Cardiac septum (tissue), 1 donor: ENCODE data around the gene FNDC1. TPM values are rescaled to one million over a fixed set of nuclear protein-coding genes. Genes with fewer than 3 reads are reported as not detected.
A peak's percentile ranks its signal among the peaks of the same experiment; 100 is the strongest.
"Not testable (repeated sequence)": the region's sequence is repeated elsewhere in the genome, so short reads cannot be mapped to it uniquely, and the experiment has no call there.

Experiments used
- DNase-seq: peaks from one replicate; pipeline ENCODE4 v3.0.0-alpha.2; 2020; ENCODE audit warnings: low spot score
- intact Hi-C: fragments of 100-400 bp; cut with DNase I; formaldehyde crosslinking; loops from one replicate; pipeline ENCODE4 v1.14.0; 2022
- long read RNA-seq: library from polyadenylated mRNA; unstranded; transcript quantifications from one replicate; pipeline ENCODE4 v2.0.0, GENCODE V29; 2021
- total RNA-seq: library from RNA; stranded (reverse); fragmentation: NEBNext Ultra II Directional; extraction: Animal tissue kit (Norgen Biotek cat#: 25700); gene quantifications from one replicate; pipeline ENCODE4 v1.2.1, GENCODE V29; 2021
- donor health status: DM: no; HTN: no; CAD: no.

FNDC1 gene
- 1.9 TPM for total RNA-seq
- long read RNA-seq, result 0 reads

- no peak for DNase-seq
- intact Hi-C loops, result no loop called here
Observed at GRCh38 chr6:159169193-159169555, at the start of gene FNDC1. FNDC1 (plus strand) TSS chr6:159169400; CDS start chr6:159169597, 197 bp downstream.

- DNase-seq, result no peak
- intact Hi-C loops, result no loop called here
Observed at GRCh38 chr6:159119791-159120190, 49.4 kb upstream of the FNDC1 start.

- DNase-seq, result no peak
- intact Hi-C loops, result no loop called here
Observed at GRCh38 chr6:159121486-159121885, 47.7 kb upstream of the FNDC1 start.

GRCh38 chr6:159122453-159122852 lies 46.7 kb upstream of the FNDC1 start:
- DNase-seq, result no peak
- intact Hi-C loops, result no loop called here

- intact Hi-C loops, DNase-seq: not testable (repeated sequence)
Observed at GRCh38 chr6:159123831-159124230, 45.4 kb upstream of the FNDC1 start.

GRCh38 chr6:159125014-159125609 lies 44.1 kb upstream of the FNDC1 start:
- DNase-seq, result no peak
- intact Hi-C loops, result no loop called here

- DNase-seq, result peak; percentile 83
- intact Hi-C loops, result no loop called here
Observed at GRCh38 chr6:159125951-159126352, 43.2 kb upstream of the FNDC1 start.

- intact Hi-C loops, result no loop called here
- no peak for DNase-seq
Observed at GRCh38 chr6:159126590-159126989, 42.6 kb upstream of the FNDC1 start.

GRCh38 chr6:159127701-159128100 lies 41.5 kb upstream of the FNDC1 start:
- DNase-seq, result no peak
- intact Hi-C loops, result no loop called here

- no peak for DNase-seq
- intact Hi-C loops, result no loop called here
Observed at GRCh38 chr6:159128978-159129377, 40.2 kb upstream of the FNDC1 start.

GRCh38 chr6:159130846-159131245 lies 38.4 kb upstream of the FNDC1 start:
- intact Hi-C loops, result loop anchor here (10.0 kb wide), 1 partner anchor 426 kb away; no protein-coding TSS in a partner anchor
- no peak for DNase-seq

- intact Hi-C loops, result loop anchor here (10.0 kb wide), 1 partner anchor 427 kb away; no protein-coding TSS in a partner anchor
- DNase-seq, result no peak
Observed at GRCh38 chr6:159131709-159132108, 37.5 kb upstream of the FNDC1 start.

GRCh38 chr6:159132664-159133063 lies 36.5 kb upstream of the FNDC1 start:
- intact Hi-C loops, result loop anchor here (10.0 kb wide), 1 partner anchor 428 kb away; no protein-coding TSS in a partner anchor
- DNase-seq, result no peak

- no peak for DNase-seq
- intact Hi-C loops, result loop anchor here (1.0 to 10.0 kb wide), 3 partner anchors 93 to 430 kb away; no protein-coding TSS in a partner anchor
Observed at GRCh38 chr6:159134701-159135364, 34.4 kb upstream of the FNDC1 start.

- no peak for DNase-seq
- intact Hi-C loops, result loop anchor here (10.0 kb wide), 1 partner anchor 433 kb away; no protein-coding TSS in a partner anchor
Observed at GRCh38 chr6:159137676-159138075, 31.5 kb upstream of the FNDC1 start.

GRCh38 chr6:159142531-159142930 lies 26.7 kb upstream of the FNDC1 start:
- intact Hi-C loops, result no loop called here
- DNase-seq, result no peak

GRCh38 chr6:159148641-159149040 lies 20.6 kb upstream of the FNDC1 start:
- no peak for DNase-seq
- intact Hi-C loops, result no loop called here

- intact Hi-C loops, result no loop called here
- DNase-seq, result no peak
Observed at GRCh38 chr6:159149641-159150040, 19.6 kb upstream of the FNDC1 start.

GRCh38 chr6:159151266-159151855 lies 17.8 kb upstream of the FNDC1 start:
- intact Hi-C loops, result no loop called here
- DNase-seq, result no peak

GRCh38 chr6:159152041-159152440 lies 17.2 kb upstream of the FNDC1 start:
- intact Hi-C loops, result no loop called here
- no peak for DNase-seq

- intact Hi-C loops, result no loop called here
- DNase-seq, result no peak
Observed at GRCh38 chr6:159152782-159153181, 16.4 kb upstream of the FNDC1 start.
